Esophagus muscularis mucosa (tissue), 3 donors: ENCODE data around the gene STAP2.

ENCODE experiments used
- POLR2A ChIP-seq: fragments of 450-650 bp; IDR thresholded peaks from one replicate; pipeline ENCODE4 v1.6.1; 2017; ENCODE audit warnings: antibody characterized with exemption, moderate library complexity, mild to moderate bottlenecking, low read depth
- TF ChIP-seq, protein P1 (sequence below), 3 experiments: fragments of 200-600 bp in 2 of 3; fragments of 450-650 bp in 1 of 3; sonication (generic) in 2 of 3; IDR thresholded peaks; one replicate each; pipeline ENCODE4 v1.5.1; 2017 to 2019; ENCODE audit warnings: antibody characterized with exemption in 3 of 3, mild to moderate bottlenecking in 2 of 3, moderate library complexity in 1 of 3

DNA sequence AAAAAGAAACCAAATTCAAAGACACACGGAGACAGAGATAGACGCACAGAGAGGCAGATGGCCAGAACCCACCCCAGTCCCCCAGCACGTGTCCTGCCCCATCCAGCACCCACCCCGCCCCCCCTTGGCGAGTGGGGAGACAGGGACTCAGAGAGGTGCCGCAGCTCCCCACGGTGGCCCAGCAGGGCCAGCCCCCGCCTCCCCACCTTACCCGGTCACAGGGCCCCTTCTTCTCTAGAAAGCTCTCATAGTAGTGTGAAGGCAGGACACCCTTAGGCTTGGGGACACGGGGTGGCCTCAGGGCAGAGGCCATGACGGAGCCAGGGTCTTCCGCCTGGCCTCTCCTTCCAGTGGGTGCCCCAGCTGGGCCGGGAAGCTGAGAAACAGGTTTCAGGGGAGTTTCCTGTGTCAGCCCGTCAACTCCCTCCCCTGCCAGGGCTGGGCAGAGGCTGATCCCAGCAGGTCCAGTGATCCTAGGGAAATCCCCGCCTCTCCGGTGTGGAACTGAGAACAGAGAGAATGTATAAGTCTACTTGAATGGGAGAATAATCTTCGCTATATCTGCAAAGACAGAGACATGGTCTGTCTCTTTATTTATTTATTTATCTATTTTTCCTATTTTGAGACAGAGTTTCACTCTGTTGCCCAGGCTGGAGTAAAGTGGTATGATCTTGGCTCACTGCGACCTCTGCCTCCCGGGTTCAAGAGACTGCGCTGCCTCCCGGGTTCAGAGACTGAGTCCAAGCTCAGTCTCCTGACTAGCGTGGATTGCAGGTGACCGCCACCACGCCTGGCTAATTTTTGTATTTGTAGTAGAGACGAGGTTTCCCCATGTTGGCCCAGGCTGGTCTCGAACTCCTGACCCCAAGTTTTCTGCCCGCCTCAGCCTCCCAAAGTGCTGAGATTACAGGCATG is at the start of gene STAP2:
- TF ChIP-seq, protein P1, sequence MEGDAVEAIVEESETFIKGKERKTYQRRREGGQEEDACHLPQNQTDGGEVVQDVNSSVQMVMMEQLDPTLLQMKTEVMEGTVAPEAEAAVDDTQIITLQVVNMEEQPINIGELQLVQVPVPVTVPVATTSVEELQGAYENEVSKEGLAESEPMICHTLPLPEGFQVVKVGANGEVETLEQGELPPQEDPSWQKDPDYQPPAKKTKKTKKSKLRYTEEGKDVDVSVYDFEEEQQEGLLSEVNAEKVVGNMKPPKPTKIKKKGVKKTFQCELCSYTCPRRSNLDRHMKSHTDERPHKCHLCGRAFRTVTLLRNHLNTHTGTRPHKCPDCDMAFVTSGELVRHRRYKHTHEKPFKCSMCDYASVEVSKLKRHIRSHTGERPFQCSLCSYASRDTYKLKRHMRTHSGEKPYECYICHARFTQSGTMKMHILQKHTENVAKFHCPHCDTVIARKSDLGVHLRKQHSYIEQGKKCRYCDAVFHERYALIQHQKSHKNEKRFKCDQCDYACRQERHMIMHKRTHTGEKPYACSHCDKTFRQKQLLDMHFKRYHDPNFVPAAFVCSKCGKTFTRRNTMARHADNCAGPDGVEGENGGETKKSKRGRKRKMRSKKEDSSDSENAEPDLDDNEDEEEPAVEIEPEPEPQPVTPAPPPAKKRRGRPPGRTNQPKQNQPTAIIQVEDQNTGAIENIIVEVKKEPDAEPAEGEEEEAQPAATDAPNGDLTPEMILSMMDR (IDR thresholded peaks at IDR 0.05): no peak
- TF ChIP-seq POLR2A: no peak
